Lower leg skin (tissue), 3 donors: ENCODE data around the gene NBPF1.
"Not testable (repeated sequence)": the region's sequence is repeated elsewhere in the genome, so short reads cannot be mapped to it uniquely, and the experiment has no call there.

Source experiments
- POLR2A ChIP-seq, 2 donors: fragments of 450-650 bp; IDR thresholded peaks; one replicate each; pipeline ENCODE4 v1.6.1; 2016 to 2017; ENCODE audit warnings: antibody characterized with exemption in 2 of 2, mild to moderate bottlenecking in 1 of 2, moderate library complexity in 1 of 2
- TF ChIP-seq, protein P1 (sequence below), 3 donors: fragments of 450-650 bp; IDR thresholded peaks; one replicate each; pipeline ENCODE4 v1.5.1; 2016; ENCODE audit warnings: antibody characterized with exemption in 3 of 3, mild to moderate bottlenecking in 3 of 3, moderate library complexity in 2 of 3

DNA sequence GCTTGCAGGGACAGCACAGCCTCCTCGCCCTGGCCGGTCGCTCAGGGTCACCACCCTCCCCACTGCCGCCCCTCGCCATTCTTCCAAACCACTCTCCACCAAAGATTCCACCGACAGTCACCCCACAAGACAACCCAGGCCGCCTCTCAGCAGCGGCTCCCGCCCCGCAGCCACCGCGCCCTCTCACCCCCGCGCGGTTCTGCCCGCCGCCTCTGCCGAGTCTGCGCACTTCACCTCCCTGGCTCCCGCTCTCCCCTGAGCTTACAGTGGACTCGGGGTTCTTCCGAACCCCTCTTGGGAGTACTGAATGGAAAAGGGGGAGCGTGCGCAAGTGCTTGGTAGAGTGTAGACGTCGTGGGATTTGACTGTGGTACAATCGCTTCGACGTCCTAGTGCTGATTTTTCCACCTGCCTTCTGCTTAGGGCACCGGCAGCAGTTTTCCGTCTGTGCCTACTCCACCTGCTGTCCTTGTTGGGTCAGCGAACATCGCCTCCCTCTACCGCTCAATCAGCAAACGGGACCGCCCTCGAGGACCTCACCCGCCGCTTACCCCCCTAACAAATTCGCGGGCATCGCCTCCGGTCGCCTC, 79.0 kb downstream of the NBPF1 start:
- TF ChIP-seq, protein P1, sequence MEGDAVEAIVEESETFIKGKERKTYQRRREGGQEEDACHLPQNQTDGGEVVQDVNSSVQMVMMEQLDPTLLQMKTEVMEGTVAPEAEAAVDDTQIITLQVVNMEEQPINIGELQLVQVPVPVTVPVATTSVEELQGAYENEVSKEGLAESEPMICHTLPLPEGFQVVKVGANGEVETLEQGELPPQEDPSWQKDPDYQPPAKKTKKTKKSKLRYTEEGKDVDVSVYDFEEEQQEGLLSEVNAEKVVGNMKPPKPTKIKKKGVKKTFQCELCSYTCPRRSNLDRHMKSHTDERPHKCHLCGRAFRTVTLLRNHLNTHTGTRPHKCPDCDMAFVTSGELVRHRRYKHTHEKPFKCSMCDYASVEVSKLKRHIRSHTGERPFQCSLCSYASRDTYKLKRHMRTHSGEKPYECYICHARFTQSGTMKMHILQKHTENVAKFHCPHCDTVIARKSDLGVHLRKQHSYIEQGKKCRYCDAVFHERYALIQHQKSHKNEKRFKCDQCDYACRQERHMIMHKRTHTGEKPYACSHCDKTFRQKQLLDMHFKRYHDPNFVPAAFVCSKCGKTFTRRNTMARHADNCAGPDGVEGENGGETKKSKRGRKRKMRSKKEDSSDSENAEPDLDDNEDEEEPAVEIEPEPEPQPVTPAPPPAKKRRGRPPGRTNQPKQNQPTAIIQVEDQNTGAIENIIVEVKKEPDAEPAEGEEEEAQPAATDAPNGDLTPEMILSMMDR (IDR thresholded peaks at IDR 0.05), result not testable (repeated sequence)
- not testable (repeated sequence) for TF ChIP-seq POLR2A (IDR thresholded peaks at IDR 0.05)
